Femur (tissue), 1 donor: ENCODE measurements around the gene RPAP3.

Experiments
- DNase-seq: peaks from one replicate; pipeline ENCODE4 v3.0.0-alpha.2; 2017

Gene RPAP3

DNA sequence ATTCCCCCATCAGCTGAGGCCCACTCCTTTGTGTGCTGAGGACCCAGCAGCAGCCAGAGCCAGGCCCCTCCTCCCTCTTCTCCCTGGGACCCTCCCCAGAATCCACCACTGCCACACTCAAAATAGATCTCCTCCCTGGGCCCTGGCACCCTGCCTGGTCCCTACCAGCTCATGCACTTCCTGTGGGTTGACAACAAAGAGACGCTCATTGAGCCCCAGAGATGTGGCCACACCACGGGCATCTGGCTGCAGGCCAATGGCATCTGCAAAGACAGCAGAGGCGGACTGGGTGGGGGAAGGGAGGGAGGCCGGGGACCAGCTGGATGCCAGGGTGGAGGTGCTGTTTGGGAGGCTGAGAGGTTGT, 35.5 kb upstream of the RPAP3 start:
- DNase-seq: peak; percentile 89

DNA sequence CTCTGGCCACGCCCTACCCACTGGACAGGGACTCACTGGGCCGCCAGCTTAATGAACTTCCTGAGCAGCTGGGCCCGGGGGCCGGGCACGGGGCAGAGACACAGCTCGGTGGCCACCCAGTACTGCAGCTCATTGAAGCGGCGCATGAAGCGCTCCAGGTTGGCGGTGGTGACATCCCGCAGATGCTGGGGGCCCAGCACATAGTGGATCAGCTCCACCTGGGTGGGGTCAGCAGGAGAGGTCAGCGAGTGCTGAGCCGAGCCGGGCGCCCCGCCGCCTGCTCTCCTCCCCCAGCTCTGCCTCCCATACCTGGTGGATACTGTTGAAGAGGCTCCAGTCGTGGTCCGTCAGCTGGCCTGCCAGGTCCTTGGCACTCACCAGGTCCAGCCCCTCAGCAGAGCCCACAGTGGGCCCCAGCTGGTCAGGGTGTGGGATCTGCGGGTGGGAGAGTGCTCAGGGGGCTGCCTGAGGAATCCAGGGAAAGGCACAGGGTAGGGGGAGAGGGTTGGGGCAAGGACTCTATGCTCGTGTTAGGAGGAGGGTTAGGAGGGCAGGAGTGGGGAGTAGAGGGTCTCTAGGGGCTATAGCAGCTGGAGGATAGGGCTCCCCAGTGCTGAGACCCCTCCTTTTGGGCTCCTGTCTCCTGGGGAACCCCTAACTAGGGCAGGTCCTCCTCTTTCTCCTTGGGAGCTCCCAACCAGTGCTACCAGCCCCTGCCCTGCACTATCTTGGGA, 34.9 kb upstream of the RPAP3 start:
- no peak for DNase-seq

DNA sequence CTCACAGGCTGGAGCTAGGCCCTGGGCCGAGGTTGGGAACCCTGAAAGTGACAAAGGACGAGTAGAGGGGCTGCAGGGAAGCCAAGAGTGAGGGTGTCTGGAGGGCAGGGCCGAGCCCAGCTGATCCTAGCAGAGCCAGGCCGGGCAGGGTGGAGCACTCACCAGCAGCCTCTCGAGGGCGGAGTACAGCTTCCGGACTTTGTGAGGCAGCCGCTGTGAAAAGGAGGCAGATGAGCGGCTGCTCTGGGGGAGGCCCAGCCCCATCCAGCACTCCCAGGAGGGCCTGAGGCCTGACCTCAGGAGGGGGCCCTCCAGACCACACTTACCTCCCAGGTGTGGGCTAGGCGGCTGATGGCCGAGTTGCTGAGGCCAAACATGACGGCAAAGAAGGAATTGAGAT, 34.1 kb upstream of the RPAP3 start:
- no peak for DNase-seq

DNA sequence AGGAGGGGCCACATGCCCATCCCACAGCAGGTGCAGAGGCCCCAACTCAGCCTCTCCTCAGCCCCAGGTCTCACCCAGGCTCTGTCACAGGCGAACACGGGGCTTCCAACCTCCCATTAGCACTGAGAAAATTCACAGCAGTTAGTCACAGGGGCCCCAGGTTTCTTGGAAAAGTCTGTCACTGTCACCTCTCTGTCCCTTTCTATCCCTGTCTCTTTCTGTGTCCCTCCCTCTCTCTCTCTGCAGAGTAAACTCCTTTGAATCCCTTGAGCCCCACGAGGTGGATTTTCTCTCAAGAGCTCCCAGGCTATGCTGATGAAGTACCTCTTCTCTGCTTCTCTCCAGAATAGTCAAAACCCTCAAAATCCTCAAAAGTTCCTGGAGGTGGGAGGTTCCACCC, 33.5 kb upstream of the RPAP3 start:
- DNase-seq: no peak

DNA sequence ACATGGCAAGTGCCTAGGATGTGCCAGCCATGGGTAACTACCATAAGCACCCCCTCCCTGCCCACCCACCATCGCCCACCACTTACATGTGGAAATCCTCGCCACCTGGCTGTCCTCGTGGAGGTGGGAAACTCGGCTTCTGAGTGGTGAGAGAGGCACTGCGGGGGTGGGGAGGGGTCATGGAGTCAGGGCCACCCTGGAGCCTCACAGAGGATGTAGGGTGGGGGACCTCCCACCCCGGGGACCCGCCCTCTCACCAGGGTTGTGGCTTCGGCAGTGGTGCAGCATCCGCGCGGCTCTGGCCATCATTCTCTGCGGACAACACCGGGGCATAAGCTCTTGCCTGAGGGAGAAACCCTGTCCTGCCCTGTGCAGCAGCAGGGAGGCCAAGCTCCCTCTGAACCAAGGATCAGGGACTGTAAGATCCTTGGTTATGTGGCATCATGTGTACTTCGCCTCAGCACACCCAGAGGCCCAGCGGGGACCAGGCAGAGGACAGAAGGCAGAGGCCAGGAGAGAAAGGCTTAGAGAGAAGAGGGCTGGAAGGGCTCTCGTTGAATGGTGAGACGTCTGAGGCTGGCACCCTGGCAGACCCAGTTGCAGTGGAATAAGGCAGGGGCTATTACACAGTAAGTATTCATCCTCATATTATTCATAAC, 32.2 kb upstream of the RPAP3 start:
- no peak for DNase-seq

DNA sequence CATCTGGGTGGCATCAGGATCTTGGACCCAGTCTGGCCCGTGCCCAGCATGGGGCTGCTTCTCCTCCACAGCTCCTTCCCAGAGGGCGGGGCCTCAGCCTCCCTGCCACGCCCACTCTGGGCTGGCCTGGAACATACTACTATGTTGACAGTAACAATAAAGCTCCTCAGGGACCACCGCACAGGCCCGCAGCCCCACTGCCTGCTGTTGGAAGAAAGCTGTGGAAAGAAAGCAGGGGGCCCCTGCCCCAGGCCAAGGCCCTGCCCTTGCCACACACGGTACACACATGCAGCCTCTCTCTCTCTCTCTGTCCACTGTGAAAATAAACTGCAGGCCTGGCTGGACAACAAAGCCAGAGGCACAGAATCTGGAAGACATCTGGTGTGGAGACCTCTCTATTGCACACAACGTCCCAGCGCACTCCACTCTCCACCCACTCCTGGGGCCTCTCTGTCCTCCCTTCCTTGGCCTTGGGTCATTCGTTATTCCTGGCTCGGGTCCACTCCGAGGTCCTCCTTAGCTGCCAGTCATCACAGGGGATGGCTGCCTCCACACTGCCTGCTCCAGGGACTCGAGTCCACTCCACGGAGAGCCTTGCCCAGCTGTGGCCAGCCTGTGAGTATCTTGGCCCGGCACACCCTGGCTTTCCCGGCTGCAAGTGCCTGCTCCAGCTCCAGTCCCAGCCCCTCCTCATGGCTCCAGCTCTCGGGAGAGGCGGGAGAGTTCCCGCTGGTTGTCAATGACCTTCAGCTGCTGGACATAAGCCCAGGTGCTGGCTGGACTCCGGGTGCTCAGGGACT, 31.2 kb upstream of the RPAP3 start:
- DNase-seq: peak; percentile 74

DNA sequence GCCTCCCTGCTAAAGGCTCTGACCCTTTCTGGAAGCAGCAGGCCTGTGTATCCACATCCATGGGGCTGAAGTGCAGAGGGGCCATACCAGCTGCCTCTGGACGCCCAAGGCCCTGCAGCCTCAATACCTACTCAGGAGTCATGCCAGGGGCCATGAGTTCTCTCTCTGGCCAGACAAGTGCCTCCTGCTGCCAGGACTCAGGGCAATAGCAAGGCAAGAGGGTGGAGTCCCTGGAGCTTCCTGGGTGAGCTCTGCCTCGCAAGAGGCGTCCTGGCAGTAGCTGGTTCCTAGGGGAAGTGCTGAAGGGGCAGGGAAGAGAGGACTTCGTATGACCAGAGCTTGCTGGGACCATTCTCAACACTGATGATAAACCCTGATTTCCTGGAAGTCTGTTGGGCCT, 30.4 kb upstream of the RPAP3 start:
- no peak for DNase-seq

DNA sequence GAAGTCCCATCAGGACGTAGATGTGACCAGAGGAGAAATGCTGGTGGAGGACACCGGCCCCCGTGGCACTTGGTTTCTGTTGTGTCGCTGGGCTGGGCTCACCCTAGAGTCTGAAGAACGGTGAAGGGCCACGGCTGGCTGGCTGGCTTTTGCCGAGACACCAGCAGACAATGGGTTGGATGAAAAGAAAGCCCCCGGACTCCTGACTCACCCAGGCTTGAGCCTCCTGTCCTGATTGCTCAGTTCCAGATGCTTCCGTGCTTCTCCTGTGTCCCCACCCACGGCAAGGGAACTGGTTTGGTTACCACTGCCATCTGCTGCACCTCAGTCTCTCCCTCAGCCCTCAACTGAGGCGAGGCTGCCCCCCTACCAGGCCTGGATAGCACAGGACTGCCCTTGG, 29.8 kb upstream of the RPAP3 start:
- DNase-seq: no peak

DNA sequence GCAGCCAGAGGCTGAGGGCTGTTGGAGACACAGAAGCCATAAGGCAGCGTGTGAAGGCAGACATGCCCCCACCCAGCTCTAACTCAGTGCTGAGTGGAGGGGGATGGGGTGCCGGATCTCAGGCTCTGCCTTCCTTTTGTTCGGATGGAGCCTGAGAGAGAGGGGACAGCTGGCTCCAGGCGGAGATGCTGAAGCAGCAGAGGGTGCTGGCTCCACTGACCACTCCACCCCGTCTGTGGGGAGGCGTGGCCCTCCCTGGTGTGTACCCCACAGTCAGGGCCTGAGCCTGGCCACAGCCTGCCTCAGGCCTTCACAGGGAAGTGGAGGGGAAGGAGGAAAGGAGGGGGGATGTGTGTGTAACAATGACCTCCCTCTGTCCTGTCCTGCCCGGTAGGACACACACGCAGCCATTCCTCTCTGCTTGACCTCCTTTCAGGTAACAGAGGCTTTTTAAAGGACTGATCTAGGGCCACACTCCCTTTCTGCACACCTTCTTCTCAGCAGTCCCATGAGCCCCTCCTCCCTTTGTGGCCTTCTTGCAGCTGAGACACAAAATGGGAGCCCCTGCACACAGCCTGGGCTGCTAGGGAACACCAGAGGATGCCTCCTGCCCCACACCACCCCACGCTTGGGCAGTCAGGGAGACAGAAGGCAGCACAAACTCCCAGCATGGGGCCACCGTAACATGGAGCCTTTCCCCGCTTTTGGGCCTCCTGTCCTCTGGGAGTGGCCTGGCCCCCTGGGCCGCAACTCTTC, 29.1 kb upstream of the RPAP3 start:
- DNase-seq: no peak

DNA sequence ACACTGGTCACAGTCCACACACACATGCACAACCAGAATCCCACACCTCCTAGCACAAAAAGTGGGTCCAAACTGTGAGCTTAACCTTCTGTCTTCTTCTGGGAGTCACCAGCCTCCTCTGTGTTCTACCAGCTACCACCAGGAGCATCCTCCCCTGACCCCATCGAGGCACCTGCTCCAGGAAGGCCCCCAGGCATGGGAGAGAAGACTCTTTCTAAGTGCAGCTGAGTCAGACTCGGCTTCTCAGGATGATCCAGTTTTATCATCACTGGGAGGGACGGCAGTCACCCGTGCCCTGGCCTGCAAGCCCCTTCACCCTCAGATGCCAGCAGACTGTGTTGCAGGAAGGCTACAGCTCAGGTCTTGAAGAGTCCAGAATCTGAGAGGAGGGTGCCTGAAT, 27.3 kb upstream of the RPAP3 start:
- DNase-seq: no peak

DNA sequence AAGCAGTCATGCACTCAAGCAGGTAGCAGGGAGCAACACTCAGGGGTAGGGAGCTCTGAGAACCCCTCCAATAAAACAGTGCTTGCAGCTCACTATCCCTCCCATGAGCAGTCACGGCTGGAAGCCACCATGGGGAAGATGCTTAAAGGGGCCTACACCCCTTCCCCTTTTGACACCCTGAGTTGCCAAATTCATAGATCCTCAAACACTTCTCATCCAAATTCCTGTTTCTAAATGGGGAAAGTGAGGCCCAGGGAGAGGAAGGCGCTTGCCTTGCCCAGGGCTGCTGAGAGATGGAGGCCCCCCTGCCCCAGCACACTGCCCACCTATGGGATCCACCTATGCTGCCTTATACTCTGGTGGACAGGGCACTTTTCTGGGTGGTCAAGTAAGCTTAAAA, 26.7 kb upstream of the RPAP3 start:
- no peak for DNase-seq

DNA sequence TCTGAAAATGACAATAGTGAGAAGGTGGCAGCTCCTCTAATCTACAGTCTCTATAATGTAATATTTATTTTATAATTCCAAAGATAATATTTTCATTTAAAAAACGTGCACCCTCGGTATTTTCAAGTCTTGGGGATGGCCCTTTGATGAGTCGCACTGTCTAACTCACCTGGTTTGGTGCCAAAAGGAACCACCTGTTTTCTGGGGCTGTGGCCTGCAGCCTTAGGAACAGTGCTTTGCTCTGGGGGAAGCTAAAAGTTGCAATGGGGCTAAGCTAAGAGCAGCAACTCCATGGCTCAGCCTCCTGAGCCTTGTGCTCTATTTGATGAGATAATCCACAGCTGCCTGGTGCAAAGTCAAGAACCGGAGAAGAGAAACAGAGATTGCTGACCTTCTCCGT, 25.9 kb upstream of the RPAP3 start:
- DNase-seq: no peak

DNA sequence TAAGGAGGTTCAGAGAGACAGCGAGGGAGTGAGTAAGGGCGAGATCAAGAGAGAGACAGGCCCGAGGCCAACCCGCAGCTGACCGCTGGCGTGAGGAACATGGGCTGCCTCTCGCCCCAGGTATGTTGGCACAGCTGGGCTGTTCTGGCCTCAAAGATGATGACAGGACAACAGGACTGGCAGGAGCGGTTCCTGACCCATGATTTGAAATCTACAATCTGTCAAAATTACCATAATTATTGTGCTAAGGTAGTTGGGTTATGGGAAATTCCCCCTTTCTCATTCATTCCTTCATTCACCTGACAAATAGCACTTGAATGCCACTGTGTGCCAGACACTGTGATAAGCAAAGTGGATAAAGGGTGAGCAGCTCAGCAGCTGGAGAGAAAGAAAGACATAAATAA, 24.5 kb upstream of the RPAP3 start:
- DNase-seq: no peak

DNA sequence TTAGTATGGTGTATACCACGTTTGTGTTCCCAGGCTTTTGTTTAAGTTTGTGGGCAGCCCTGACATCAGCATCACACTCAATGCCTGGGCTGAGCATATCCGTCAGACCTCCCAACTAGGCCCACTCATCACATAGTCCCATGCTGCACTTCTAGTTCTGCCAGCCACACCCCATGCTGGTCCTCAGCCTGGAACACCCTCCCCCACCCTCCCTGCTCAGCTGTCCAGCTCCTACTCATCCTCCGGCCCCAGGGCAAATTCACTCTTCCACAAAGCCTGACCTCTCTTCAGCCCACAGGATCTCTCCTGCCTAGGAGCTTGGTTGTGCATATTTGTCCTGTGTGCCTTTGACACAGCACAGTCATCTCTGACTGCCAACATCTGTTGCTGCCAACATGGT, 23.4 kb upstream of the RPAP3 start:
- DNase-seq: no peak

DNA sequence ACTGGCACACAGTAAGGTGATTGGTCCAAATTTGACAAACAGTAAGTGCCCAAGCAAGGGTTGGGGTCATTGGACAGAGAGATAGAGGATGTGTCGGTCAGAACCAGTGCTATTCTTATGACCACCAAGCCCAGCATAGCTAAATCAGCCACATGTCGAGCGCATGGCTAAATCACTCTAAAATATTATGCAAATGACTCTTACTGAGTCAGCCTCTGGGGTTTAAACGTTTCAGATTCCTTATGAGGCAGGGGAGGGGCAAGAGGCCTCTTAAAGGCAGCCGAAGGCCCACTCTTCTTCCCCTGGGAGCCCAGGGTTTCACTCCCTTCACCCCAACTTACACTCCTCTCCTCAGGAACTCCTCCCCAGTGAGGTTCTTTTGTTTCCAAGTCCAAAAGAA, 20.1 kb upstream of the RPAP3 start:
- no peak for DNase-seq

DNA sequence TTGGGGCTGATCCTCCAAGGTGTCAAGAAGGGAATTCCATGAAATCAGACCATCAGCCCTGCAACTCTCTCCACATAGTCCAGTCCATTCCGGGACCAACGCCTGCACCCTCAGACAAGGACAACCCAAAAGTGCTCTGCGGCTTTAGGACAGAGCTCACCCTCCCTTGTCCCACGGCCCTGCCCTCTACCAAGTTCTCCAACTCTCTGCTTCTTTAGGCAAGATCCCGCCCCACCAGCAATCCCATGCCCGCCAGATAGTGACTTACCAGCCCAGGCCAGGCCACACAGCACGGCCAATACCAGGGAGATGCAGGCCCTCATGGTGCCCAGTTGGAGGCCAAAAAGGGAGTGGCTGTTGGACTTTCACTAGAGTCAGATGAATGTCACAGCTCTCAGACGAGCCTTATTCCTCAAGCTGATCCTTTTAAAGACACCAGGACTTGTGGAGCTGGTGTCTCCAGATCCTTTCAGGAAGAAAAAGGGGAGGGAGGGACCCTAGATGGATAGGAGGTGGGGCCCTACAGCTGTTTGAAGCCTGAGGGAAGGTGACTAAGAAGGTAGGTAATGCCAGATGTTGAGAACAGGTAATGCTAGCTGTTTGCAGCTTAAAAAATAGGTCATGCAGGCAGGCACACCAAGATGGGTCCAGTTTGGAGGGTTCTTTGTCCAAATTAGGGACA, 19.4 kb upstream of the RPAP3 start, which contains the start of gene ENDOU:
Gene ENDOU (minus strand): TSS at position 400 of the 682 bp plus-strand sequence. CDS start 77 bp downstream, at position 323.
- no peak for DNase-seq

DNA sequence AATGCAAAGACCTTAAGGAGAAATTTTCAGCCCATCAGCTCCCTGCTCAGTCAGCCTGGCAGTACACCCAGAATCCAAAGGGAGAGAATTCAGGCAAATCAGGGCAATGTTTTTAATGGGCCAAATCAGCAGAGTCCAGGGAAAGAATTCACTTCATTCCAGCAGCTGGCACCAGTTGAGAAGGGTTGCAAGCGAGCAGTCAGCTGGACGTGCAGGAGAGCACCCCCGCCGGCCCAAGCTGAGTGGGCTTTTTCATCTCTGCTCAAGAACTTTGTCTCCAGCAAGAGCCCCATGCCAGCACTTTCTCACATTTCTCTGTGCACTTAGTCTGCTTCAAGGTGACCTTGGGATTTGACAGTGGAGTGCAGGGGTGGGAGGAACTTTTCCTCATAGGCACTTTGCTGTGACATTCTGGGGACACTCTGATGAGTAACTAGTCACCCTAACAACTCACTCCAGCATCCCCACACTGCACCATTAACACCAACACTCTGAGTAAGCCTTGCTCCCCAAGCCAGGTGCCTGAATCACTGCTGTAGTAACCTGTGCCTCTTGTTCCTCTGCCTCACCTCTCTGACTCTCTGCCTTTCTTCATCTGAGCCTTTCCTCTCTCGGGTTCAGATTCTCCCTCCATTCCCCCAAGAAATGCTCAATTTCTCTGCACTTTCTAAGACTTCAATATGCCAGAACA, 17.3 kb upstream of the RPAP3 start:
- DNase-seq: peak; percentile 10

DNA sequence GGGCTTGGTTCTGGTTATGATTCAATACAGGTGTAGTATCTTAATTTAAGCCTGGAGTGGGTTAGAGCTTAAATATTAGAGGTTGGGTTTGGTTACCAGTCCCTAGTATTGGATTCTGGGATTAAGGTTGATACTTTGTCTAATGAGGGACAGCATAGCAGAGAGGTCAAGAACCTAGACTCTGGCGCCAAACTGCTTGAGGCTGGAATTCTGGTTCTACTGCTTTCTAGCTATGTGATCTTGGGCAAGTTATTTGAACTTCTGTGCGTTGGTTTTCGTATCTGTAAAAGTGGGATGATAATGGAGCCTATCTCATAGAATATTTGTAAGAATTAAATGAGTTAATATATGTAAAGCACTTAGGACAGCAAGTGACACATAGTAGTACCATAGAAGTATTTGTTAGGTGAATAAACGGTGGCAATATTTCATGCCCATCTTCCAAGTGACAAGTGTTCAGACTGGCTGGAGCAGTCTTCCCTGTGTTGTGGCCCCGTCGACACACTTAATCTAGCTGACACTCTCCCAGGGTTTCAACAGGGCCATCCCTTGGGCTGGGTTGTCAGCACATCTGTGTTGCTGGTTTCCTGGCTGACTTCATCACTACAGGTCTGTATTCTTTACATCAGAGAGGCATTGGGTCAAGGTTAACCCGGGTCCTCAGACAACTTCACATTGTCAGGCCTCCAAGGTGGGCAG, 16.5 kb upstream of the RPAP3 start:
- peak; percentile 6 for DNase-seq

DNA sequence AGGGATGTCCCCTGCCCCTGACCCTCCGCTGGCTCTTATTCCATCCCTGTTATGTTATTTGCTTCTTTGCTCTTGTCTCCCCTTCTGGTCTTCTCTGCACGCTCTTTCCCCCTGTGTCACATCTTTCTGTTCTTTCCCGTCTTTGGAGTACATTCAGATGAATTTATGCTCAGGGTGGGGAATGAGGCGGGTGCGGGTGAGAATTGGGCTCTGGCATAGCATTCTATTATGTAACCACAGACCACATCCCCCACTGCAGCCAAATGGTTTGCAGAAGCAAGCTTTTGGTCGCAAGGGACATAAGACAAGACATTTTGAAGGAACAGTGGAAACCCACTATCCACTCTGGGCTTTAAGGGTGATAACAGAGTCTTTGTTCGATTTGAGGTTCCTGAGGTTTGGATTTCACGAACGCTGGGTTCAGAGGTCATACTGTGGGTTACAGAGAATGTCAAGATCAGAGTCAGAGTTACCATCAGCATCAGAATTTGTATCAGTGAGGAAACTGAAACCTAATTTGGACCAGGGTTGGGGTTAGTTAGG, 15.7 kb upstream of the RPAP3 start:
- DNase-seq: no peak

DNA sequence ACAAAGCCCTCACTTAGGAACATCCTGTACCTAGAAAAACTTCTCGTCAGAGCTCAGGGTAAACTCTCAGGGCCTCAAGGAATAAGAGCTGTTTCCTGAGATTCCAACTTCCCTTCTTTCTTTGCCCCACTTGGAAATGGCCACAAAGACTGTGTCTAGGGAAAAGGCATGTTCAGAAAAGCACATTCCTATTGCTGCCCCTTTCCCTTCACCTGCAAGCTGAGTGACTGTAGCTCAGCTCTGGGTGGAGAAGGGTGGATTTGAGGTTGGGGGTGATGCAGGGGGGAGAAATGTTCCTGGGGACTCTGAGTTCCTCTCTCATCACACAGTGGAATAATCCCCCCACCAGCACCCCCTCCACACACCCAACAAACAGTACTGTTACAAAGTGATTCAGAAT, 12.7 kb upstream of the RPAP3 start:
- DNase-seq: no peak
